IPS-18a (cell line): ENCODE results near the gene SMYD3.
"Not testable (repeated sequence)": the region's sequence is repeated elsewhere in the genome, so short reads cannot be mapped to it uniquely, and the experiment has no call there.

Source experiments
- H3K27ac ChIP-seq: one replicate; pipeline ENCODE4 v1.5.1; 2013; ENCODE audit warnings: low read length
- H3K27me3 ChIP-seq: one replicate; pipeline ENCODE4 v1.6.1; 2013; ENCODE audit warnings: mild to moderate bottlenecking, low read length; ENCODE audit not compliant: control insufficient read depth, insufficient read depth
- H3K36me3 ChIP-seq: one replicate; pipeline ENCODE4 v1.6.1; 2013; ENCODE audit warnings: low read depth, low read length; ENCODE audit not compliant: control insufficient read depth
- H3K4me1 ChIP-seq: one replicate; pipeline ENCODE4 v1.6.1; 2013; ENCODE audit warnings: low read depth, low read length; ENCODE audit not compliant: control insufficient read depth
- H3K4me3 ChIP-seq: one replicate; pipeline ENCODE4 v1.5.1; 2013; ENCODE audit warnings: low read length
- H3K9ac ChIP-seq: one replicate; pipeline ENCODE4 v1.6.1; 2013; ENCODE audit warnings: mild to moderate bottlenecking, low read length, moderate library complexity
- H3K9me3 ChIP-seq: one replicate; pipeline ENCODE4 v1.6.1; 2013; ENCODE audit warnings: low read depth, low read length; ENCODE audit not compliant: control insufficient read depth

SMYD3 gene

DNA sequence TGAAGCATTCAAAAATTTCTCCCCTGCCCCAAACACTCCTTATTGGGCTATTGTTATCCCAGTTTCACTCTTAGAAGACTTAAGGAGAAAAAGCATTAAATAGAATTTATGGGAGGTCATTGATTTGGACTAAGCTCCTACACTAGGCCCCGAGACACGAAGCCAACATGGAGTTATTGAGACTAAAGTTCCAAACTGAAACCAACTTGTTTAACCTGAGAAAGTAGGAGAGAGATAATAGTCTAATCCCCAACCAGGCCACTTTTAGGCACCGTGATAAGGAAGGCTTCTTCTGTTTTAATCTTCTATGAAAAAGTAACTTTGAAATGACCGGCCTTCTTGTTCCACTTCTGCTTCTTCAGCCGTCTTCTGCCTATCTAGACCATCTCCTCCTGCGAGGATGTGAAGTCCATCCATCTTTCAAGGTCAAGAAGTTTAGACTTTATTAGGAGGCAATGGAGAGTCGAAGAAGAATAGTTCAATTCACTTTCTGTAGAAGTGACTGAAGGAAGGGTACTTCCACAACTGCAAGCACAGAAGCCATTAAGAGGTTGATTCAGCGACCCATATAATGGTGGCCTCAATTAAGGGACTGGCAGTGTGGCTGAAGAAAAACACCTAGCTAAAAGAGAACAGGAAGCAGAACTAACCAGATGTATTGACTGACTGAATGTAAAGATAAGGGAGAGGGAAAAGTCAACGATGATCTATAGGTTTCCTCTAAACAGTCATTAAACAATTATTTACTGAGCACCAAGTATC, 428.8 kb downstream of the SMYD3 start:
- no peaks in the 10 kb centered on the region for H3K36me3 ChIP-seq
- H3K4me3 ChIP-seq, result no peak overlapping the region
- H3K4me1 ChIP-seq, result peaks cover 6% of the 10 kb centered on the region
- H3K27ac ChIP-seq, result no peak overlapping the region
- H3K27me3 ChIP-seq, result no peaks in the 10 kb centered on the region
- H3K9ac ChIP-seq, result no peak overlapping the region
- H3K9me3 ChIP-seq, result no peaks in the 10 kb centered on the region

DNA sequence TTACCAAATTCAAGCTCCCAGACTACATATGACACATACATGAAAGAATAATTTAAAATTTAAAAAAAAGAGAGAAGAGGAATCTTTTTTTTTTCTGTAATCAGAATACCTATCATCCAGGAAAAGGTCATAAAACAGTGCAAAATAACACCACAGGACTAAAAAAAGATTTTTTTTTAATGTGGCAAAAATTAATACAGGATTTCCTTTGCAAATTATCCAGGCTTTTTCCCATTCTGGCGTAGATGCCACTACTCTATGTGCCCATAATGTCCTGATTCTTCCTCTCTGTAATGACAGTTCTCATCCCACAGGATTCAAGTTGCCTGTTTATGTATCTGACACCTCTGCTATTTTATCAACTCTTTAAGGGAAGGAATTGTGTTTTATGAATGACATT, 429.6 kb downstream of the SMYD3 start:
- Histone ChIP-seq H3K9ac (no peak overlapping the region), H3K4me3 (no peak overlapping the region), H3K4me1 (peaks cover 6% of the 10 kb centered on the region), H3K9me3 (no peaks in the 10 kb centered on the region), H3K36me3 (no peaks in the 10 kb centered on the region), H3K27ac (no peak overlapping the region), H3K27me3 (no peaks in the 10 kb centered on the region)

DNA sequence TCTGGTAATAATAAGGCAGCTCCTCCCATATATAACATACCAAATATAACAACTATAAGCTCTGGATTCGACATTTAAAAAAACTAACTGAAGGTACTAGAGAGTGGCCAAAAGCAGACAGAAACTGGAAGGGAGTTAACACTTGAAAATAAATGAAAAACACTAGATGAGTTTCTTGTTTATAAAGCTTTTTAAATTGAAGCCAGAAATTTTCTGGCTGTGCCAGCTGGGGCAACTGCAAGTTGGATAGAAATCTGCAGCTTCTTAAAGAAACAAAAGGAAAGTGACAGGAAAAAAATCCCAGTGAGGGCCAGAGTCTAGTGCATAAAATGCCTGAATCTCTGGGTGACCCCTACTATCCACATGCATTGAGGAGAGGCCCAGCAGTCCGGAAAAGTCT, 432.7 kb downstream of the SMYD3 start:
- no peak overlapping the region for H3K9ac ChIP-seq
- H3K4me3 ChIP-seq, result no peak overlapping the region
- peaks cover 10% of the 10 kb centered on the region for H3K4me1 ChIP-seq
- H3K36me3 ChIP-seq, result no peaks in the 10 kb centered on the region
- H3K27me3 ChIP-seq, result no peaks in the 10 kb centered on the region
- no peak overlapping the region for H3K27ac ChIP-seq
- no peaks in the 10 kb centered on the region for H3K9me3 ChIP-seq

DNA sequence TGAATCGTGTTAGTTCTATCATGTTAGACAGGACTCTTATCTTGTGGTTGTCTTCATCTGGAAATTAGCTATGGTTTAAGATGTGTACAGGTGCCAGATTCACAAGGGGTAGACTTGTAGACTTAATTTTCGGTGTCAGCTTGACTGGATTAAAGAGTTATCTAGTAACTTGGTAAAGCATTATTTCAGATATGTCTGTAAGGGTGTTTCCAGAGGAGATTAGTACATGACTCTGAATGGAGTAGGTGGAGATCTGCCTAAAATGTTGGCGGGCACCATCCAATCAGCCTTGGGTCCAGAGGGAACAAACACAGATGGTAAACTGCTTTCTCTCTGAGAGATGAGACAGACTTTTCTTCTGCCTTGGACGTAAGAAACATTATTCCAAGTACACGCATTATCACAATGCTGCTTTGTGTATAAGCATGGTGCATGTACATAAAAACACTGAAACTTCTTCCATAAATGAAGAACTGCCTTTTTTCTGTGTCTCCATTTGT, 434.6 kb downstream of the SMYD3 start:
- Histone ChIP-seq H3K4me3 (no peak overlapping the region), H3K27ac (no peak overlapping the region), H3K9me3 (no peaks in the 10 kb centered on the region), H3K27me3 (peaks cover 7% of the 10 kb centered on the region), H3K9ac (no peak overlapping the region), H3K36me3 (no peaks in the 10 kb centered on the region), H3K4me1 (peaks cover 18% of the 10 kb centered on the region)

DNA sequence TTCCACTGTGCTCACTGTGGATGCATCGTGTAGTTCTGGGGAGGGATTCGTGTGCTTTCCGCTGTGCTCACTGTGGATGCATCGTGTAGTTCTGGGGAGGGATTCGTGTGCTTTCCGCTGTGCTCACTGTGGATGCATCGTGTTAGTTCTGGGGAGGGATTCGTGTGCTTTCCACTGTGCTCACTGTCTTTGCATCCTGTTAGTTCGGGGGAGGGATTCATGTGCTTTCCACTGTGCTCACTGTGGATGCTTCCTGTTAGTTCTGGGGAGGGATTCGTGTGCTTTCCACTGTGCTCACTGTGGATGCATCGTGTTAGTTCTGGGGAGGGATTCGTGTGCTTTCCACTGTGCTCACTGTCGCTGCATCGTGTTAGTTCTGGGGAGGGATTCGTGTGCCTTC, 435.1 kb downstream of the SMYD3 start:
- H3K27ac ChIP-seq, H3K36me3 ChIP-seq, H3K9ac ChIP-seq, H3K4me3 ChIP-seq, H3K9me3 ChIP-seq: not testable (repeated sequence)
- peaks cover 13% of the 10 kb centered on the region for H3K27me3 ChIP-seq
- H3K4me1 ChIP-seq, result peaks cover 24% of the 10 kb centered on the region

DNA sequence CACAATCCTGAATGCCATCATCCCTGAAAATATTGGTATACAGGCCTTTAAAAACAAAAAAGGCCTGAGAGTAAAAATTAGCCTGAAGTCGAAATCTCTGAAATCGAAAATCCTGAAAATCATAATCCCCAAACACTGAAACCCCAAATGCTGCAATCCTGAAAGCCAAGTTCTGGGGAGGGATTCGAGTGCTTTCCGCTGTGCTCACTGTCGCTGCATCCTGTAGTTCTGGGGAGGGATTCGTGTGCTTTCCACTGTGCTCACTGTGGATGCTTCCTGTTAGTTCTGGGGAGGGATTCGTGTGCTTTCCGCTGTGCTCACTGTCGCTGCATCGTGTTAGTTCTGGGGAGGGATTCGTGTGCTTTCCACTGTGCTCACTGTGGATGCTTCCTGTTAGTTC, 435.5 kb downstream of the SMYD3 start:
- not testable (repeated sequence) for H3K36me3 ChIP-seq, H3K9me3 ChIP-seq, H3K9ac ChIP-seq, H3K27ac ChIP-seq, H3K4me3 ChIP-seq
- peaks cover 28% of the 10 kb centered on the region for H3K4me1 ChIP-seq
- H3K27me3 ChIP-seq, result peaks cover 14% of the 10 kb centered on the region

DNA sequence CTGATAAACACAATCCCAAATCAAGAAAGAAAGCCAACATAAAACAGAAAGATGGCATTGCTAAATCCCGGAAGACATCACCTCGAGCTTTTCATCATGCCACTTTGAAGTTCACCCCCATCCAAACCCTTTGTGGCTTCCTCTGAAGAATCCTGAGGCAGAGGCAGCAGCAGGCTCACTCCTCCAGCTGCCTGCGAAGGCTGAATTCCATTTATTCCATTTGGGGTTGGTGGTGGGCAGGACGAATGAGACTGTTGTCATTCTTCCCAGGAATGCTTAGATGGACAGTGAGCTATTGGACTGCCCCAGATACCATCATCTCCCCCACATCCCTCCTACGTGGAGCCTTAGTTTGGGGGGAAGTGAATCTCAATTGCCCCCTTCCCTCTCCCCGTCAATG, 437.5 kb downstream of the SMYD3 start:
- H3K9ac ChIP-seq, result no peak overlapping the region
- H3K9me3 ChIP-seq, result no peaks in the 10 kb centered on the region
- no peak overlapping the region for H3K4me3 ChIP-seq
- H3K27ac ChIP-seq, result no peak overlapping the region
- no peaks in the 10 kb centered on the region for H3K36me3 ChIP-seq
- peaks cover 40% of the 10 kb centered on the region for H3K4me1 ChIP-seq
- H3K27me3 ChIP-seq, result peaks cover 14% of the 10 kb centered on the region

DNA sequence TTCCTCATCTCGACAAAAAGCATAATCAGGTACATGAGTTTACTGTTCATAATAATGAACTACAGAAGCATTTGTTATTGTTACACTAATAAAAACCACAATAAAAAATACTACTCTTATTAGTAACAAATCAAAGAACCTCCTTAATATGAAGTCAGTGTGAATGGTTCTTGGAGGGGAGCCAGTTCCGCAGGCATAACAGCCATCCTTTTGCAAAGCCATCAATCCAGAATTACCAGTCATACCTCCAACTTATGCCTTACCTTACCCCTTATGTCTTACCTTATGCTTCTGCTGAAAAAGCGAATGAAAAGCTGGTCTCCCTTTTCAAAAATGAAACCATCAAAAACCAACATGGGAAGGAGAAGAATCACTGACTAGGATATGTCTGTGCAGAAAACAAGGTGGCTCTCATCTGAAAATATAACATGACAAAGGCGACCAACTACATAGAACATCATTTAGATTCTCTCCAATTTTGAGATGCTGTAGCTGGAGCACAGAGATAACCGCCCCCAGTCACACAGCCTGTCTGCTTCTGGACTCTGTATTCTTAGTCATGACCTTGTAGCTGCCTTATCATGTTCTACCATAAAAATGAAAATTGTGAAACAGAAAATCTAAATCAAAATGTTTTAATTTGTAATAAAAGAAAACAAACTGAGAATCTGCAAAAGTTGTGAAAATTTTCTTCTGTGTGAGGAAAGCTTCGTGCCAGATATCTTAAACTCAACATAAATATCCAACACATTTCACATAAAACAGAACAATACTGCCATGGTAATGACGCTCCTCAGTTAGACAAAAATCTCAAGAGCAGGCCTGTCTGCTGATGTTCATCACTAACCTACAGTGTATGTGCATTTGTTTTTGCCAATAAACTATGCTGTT, 438.2 kb downstream of the SMYD3 start:
- Histone ChIP-seq H3K4me3 (no peak overlapping the region), H3K9me3 (no peaks in the 10 kb centered on the region), H3K9ac (no peak overlapping the region), H3K4me1 (peaks cover 39% of the 10 kb centered on the region), H3K36me3 (no peaks in the 10 kb centered on the region), H3K27me3 (peaks cover 14% of the 10 kb centered on the region), H3K27ac (no peak overlapping the region)

DNA sequence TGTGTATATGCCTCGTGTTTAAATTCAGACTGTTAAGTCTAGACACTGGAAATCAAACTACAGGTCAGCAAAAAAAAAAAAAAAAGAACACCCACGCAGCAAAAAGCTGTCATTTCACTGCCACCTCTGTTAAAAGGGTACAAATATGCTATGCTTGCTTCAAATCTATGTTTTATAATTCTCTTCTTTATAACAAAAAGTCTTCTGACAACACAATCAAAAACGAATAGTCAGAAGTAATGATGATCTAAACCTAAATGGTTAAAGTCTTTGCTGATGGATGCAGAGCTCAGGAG, 438.9 kb downstream of the SMYD3 start:
- H3K4me1 ChIP-seq, result peaks cover 39% of the 10 kb centered on the region
- peaks cover 14% of the 10 kb centered on the region for H3K27me3 ChIP-seq
- H3K27ac ChIP-seq, result no peak overlapping the region
- no peak overlapping the region for H3K4me3 ChIP-seq
- no peaks in the 10 kb centered on the region for H3K9me3 ChIP-seq
- H3K9ac ChIP-seq, result no peak overlapping the region
- no peaks in the 10 kb centered on the region for H3K36me3 ChIP-seq

DNA sequence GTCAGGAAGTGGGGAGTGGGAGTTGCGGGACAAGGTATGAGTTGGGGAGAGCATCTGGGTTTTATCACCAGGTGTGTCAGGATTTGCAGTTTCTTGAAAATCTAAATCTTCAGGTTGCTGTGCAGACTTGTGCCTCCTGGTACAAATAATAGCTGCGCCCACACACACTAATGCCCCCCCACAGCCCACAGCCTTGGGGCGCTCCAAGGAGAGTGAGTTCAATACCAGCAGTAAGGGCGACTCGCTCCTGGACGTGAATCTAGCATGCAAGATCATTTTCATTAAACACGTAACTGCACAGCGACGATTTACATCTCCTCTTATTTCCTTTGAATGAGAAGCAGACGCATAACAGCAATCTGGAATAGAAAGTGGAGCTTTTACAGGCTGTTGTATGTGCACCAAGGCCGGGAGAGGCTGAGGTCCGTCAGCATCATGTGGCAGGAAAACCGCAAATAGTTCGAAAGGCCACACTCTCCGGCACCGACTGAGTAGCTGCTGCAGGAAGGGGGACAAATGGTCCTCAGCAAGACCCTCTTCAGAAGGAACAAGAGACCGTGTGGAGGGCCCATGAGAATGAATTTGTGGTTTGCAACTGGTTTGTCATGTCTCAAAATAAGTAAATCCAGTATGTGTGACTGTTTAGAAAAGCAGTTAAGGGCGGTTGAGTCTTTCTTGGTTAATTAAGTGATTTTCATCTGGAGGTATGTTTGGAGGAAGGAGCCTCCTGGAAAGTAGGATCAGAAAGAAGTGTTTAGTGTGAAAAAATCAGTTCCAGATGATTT, 439.5 kb downstream of the SMYD3 start:
- Histone ChIP-seq H3K4me1 (peaks cover 39% of the 10 kb centered on the region), H3K27me3 (peaks cover 14% of the 10 kb centered on the region), H3K4me3 (no peak overlapping the region), H3K36me3 (no peaks in the 10 kb centered on the region), H3K9me3 (no peaks in the 10 kb centered on the region), H3K9ac (no peak overlapping the region), H3K27ac (no peak overlapping the region)

DNA sequence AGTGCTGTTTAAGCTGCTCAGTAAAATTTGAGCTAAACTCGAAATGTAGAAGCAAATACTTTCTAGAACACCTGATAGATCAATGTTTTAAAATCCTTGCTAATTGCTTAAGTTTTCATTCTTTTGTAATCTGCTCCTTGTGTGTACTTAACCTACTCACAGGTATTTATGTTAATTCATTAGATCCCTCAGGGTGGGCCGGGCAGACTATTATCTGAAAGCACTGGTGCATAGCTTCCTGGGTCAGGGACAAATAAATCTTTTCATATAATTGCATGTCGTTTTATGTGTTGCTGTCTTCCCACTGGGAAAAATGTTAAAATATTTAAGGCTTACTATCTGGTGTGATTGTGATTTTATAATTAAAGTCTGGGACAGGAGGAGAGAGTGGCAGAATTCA, 440.5 kb downstream of the SMYD3 start:
- H3K4me3 ChIP-seq, result peak overlapping the region; percentile 23
- no peaks in the 10 kb centered on the region for H3K36me3 ChIP-seq
- no peak overlapping the region for H3K9ac ChIP-seq
- H3K27ac ChIP-seq, result no peak overlapping the region
- peaks cover 39% of the 10 kb centered on the region for H3K4me1 ChIP-seq
- H3K9me3 ChIP-seq, result no peaks in the 10 kb centered on the region
- H3K27me3 ChIP-seq, result peaks cover 14% of the 10 kb centered on the region
